Mesothelial cell of epicardium (in vitro differentiated cells): Measurements from ENCODE around the gene GPR39. TPM values are rescaled to one million over a fixed set of nuclear protein-coding genes. Genes with fewer than 3 reads are reported as not detected.

ENCODE experiments used
- DNase-seq, 2 experiments: peaks; one replicate each; pipeline ENCODE4 v3.0.0; 2021; ENCODE audit warnings: low spot score in 2 of 2; ENCODE audit not compliant: unreplicated experiment in 2 of 2
- H3K27ac Mint-ChIP-seq: 2 replicates; pipeline ENCODE4 v1.8.0; 2021; ENCODE audit warnings: mixed read lengths
- H3K27me3 Mint-ChIP-seq: 2 replicates; pipeline ENCODE4 v1.8.0; 2021; ENCODE audit warnings: low read depth, mixed read lengths
- H3K36me3 Mint-ChIP-seq: 2 replicates; pipeline ENCODE4 v1.8.0; 2021; ENCODE audit warnings: mixed read lengths
- H3K4me1 Mint-ChIP-seq: 2 replicates; pipeline ENCODE4 v1.8.0; 2021; ENCODE audit warnings: mixed read lengths
- H3K4me3 Mint-ChIP-seq: 2 replicates; pipeline ENCODE4 v1.8.0; 2021; ENCODE audit warnings: mild to moderate bottlenecking, moderate library complexity, mixed read lengths
- H3K9me3 Mint-ChIP-seq: 2 replicates; pipeline ENCODE4 v1.8.0; 2021; ENCODE audit warnings: mixed read lengths
- CTCF ChIP-seq: fragments of 200-600 bp; sonication (generic); IDR thresholded peaks from one replicate; pipeline ENCODE4 v1.5.0; 2021; ENCODE audit warnings: antibody characterized with exemption; ENCODE audit not compliant: unreplicated experiment
- total RNA-seq: library from RNA; stranded (reverse); gene quantifications from 3 replicates; pipeline ENCODE4 v1.2.1, GENCODE V29; 2021

Gene GPR39
- total RNA-seq, 1 donor from 2014 or later, result 0.31 TPM

GRCh38 chr2:132419941-132420340 is 3.3 kb downstream of the GPR39 start:
- no peak overlapping the region for H3K27ac Mint-ChIP-seq
- H3K4me3 Mint-ChIP-seq, result no peak overlapping the region
- no peaks in the 10 kb centered on the region for H3K9me3 Mint-ChIP-seq
- DNase-seq, result no peak
- no peaks in the 10 kb centered on the region for H3K36me3 Mint-ChIP-seq
- H3K4me1 Mint-ChIP-seq, result peaks cover 6% of the 10 kb centered on the region
- TF ChIP-seq CTCF, result no peak
- peaks cover 46% of the 10 kb centered on the region for H3K27me3 Mint-ChIP-seq

- Mint-ChIP-seq H3K9me3 (no peaks in the 10 kb centered on the region), H3K4me3 (no peak overlapping the region), H3K27me3 (peaks cover 36% of the 10 kb centered on the region), H3K36me3 (no peaks in the 10 kb centered on the region), H3K27ac (no peak overlapping the region), H3K4me1 (no peaks in the 10 kb centered on the region)
- no peak for DNase-seq
- no peak for TF ChIP-seq CTCF
These were observed 4.5 kb downstream of the GPR39 start for GRCh38 chr2:132420816-132421805.

- no peak overlapping the region for H3K4me3 Mint-ChIP-seq
- no peaks in the 10 kb centered on the region for H3K4me1 Mint-ChIP-seq
- TF ChIP-seq CTCF, result no peak
- H3K9me3 Mint-ChIP-seq, result no peaks in the 10 kb centered on the region
- no peak for DNase-seq
- no peaks in the 10 kb centered on the region for H3K36me3 Mint-ChIP-seq
- H3K27me3 Mint-ChIP-seq, result peaks cover 24% of the 10 kb centered on the region
- H3K27ac Mint-ChIP-seq, result no peak overlapping the region
These were observed 6.1 kb downstream of the GPR39 start for GRCh38 chr2:132422736-132423135.

- DNase-seq, result no peak
- Mint-ChIP-seq H3K4me3 (no peak overlapping the region), H3K4me1 (no peaks in the 10 kb centered on the region), H3K36me3 (no peaks in the 10 kb centered on the region), H3K27ac (no peak overlapping the region), H3K27me3 (peaks cover 5% of the 10 kb centered on the region), H3K9me3 (no peaks in the 10 kb centered on the region)
- no peak for TF ChIP-seq CTCF
These were observed 8.0 kb downstream of the GPR39 start for GRCh38 chr2:132424526-132425121.

GRCh38 chr2:132426033-132426432 is 9.4 kb downstream of the GPR39 start:
- no peaks in the 10 kb centered on the region for H3K9me3 Mint-ChIP-seq
- no peak for DNase-seq
- no peak for TF ChIP-seq CTCF
- no peak overlapping the region for H3K4me3 Mint-ChIP-seq
- no peaks in the 10 kb centered on the region for H3K4me1 Mint-ChIP-seq
- H3K27me3 Mint-ChIP-seq, result no peaks in the 10 kb centered on the region
- H3K36me3 Mint-ChIP-seq, result no peaks in the 10 kb centered on the region
- no peak overlapping the region for H3K27ac Mint-ChIP-seq
